ENCODE data around the gene ANGPTL8.
A peak's percentile ranks its signal among the peaks of the same experiment; 100 is the strongest.

The ANGPTL8 gene

DNA sequence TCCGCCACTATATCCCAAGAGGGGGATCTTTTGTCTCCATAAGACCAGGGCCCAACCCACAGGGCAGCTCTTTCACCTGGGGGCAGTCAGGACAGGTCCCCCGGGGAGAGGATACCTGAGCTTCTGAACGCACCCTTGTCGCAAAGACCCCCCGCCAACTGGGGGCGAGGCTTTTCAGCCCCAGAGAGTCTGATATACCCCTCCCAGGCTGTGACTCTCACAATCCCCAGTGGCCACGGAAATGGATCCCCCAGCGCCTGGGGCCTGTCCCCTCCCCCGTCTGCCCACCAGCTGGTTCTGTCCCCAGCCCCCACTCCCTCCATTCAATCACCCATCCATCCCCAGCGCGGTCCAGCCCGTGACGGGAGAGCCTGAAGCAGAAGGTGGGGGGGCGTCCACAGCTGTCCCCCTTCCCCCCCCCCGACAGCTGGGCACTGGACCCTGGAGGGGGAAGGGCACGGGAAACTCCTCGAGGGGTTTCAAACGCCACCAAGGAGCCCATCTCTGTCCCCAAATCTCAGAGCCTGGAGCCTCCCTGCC, 22.1 kb downstream of the ANGPTL8 start:
- DNase-seq = peak in 1 of 51 donors; percentile 8

DNA sequence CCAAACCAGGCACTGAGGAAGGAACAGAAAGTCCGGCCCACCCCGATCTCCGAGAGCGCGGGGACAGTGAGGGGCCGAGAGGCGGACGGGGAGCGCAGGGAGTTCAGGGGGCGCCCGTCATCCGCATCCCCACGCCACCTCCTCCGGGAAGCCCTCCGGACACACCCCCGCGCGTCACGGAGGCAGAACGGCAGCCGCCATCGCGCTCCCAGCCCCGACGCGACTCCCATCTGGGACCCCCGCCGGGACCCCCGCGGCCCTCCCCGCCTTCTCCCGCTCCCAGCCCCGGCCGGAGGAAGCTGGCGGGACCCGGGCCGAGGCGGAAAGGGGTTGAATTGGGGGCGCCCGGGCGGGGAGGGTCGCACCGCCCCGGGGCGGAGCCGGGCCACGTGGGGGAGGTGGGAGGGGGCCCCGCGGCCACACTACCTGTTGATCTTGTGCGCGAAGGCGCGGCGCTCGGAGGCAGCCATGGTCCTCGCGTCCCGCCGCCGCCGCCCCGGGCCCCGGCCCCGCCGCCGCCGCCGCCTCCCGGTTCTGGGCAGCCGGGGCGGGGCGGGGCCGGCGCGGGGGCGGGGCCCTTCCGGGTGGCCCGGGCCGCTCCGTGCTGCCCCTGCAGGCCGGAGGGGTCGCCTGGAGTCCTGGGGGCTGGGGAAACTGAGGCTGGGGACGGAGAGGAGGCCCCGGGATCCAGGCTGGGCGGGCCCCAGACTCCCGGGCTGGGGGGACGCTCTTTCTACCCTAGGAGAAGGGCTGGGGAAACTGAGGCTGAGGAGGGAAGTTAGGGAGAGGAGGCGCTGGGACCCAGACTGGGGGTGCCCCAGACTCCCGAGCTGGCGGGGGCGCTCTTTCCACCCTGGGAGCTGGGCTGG, 22.8 kb downstream of the ANGPTL8 start, which contains the start of gene DOCK6:
DOCK6 (minus strand) TSS at position 554 of the 869 bp plus-strand sequence; CDS start at position 470, 84 bp downstream.
- DNase-seq = peak in 3 of 51 donors; percentile 10 to 32 (median 18)

DNA sequence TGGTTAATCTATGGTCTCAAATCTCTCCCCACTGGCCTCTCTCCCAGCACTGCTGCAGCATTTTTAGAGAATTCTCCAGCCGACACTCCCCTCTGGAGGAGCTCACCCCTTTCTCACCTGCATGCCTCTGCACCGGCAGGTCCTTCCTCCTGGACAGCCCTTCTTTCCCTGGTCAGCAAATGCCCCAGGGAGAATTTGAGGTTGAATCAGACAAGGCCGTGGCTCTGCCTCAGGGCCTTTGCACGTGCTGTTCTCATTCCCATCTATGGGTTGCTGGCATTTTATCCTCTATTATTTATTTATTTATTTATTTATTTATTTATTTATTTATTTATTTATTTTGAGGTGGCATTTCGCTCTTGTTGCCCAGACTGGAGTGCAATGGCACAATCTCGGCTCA, 24.3 kb downstream of the ANGPTL8 start:
- no peak for DNase-seq

DNA sequence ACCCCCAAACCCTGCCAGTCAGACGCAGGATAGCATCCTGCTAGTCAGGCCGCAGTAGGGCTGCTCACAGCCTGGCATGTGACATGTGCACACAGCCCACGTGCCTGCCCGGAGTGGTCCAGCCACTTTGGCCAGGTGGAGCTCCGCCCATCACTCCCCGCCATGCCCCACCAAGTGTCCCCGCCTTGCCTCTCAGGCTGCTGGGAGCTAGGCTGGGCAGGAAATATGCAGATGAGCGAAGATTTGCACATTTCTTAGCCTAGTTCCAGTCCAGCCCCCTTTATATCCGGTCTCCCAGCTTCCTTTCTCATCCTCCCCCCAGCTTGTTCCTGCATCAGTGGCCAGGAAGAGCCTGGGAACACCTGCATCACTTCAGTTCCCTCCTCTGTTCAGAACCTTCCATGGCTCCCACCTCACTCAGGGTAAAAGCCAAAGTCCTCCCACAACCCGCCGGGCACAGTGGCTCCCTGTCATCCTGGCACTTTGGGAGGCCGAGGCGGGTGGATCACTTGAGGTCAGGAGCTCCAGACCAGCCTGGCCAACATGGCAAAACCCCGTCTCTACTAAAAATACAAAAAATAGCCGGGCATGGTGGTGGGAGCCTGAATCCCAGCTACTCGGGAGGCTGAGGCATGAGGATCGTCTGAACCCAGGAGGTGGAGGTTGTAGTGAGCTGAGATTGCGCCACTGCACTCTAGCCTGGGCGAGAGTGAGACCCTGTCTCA, 25.2 kb downstream of the ANGPTL8 start:
- no peak for DNase-seq

DNA sequence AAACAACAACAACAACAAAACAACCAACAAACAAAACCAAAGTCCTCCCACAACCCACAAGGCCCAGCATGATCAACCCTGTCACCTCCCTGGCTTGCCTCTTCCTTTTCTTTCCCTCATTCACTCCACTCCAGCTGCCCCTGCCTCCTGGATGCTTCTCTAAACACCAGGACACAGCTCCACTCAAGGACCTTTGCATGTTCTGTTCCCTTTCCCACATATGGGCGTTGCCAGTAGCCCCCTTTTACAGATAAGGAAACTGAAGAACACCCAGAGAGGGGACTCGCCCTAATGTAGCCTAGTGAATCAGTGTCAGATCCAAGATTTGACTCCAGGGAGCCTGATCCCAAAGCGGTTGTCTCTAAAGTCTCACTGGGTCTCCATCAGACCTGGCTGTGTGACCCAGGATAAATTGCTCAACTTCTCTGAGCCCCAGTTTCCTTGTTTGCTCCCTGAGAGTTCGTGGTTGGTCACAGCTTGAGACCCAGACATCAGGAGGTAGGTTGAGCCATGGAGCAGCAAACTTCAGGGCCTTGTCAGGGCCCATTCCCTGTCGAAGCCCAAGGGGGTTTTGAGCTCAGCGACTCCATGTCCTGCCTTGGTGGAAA, 25.9 kb downstream of the ANGPTL8 start:
- no peak for DNase-seq

DNA sequence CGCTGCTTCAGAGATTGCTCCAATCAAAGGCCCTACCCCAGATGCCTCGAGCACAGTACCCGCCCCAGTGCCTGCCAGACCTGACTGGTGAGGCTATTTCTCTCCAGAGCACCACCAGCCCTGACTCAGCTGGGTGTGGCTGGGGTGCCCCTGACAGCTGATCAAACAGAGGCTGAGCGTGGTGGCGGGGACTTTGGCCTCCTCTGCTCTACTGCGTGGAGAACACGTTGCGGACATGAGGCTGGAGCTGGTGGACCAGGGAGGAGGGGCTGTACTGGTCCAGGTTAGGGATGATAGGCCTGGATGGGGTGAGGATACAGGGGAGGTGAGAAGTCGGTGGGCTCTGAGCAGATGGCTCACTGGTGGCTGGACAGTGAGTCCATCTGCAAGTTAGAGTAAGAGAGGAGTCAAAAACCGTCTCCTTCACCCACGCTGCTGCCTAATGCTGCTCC, 26.4 kb downstream of the ANGPTL8 start:
- no peak for DNase-seq

DNA sequence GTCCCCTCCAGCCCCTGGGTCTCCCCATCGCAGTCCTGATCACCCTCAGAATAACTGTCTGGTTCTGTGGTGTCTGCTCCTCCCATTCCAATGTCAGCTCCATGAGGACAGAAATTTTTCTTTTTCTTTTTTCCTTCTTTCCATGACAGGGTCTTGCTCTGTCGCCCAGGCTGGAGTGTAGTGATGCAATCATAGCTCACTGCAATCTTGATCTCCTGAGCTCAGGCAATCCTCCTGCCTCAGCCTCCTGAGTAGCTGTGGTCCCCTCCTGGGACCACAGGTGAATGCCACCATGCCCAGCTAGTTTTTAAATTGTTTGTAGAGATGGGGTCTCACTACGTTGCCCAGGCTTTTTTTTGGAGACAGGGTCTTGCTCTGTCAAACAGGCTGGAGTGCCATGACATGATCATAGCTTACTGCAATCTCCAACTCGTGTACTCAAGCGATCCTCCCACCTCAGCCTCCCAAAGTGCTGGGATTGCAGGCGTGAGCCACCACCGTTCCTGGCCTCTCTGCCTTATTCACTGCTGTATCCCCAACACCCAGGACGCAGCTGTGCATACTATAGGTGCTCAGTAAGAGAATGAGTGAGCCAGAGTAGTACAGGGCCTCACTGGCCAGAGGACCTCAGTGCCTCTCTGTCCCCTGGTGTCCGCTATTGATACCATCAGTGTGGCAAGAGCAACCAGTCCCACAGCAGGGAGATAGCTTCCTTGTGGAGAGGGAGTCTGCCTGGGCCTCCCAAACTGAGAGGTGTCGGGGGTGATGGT, 28.1 kb downstream of the ANGPTL8 start:
- DNase-seq = no peak

DNA sequence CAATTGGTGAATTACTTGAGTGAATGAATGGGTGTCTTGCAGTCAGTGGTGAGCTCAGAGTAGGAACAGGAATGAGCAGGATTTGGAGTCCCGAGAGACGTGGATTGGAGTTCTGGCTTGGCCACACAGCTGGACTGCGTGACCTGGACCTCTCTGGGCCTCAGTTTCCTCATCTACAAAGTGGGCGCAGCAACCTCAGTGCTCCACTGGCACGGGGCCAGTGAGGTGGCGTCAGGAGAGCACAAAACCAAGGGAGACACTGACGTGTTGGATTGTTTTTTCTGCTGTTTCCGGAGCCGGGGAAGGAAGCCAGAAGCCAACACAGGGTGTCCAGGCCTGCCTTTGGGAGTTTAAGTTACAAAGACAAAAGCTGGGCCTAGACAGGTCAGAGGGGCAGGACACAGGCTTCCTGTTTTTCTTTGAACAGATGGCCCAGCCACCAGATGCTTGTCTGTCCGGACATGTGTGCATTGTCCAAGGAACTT, 29.4 kb downstream of the ANGPTL8 start:
- peak in 3 of 51 donors; percentile 5 to 12 (median 10) for DNase-seq

DNA sequence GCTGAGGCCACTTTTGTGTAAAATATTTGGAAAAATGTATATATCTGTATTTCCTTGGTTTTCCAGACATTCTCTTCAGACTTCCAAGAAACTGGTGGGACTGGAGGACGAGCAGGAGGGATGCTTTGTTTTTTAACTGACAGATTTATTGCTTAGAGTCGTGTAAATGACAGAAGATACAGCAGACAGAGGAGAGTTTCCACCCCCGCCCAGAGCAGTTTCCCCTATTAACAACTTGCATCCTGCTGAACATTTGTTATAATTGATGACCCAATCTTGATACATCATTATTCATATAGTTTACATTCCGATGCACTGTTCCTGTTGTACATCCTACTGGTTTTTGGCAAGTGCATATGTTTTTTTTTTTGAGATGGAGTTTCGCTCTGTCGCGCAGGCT, 30.0 kb downstream of the ANGPTL8 start:
- no peak for DNase-seq

DNA sequence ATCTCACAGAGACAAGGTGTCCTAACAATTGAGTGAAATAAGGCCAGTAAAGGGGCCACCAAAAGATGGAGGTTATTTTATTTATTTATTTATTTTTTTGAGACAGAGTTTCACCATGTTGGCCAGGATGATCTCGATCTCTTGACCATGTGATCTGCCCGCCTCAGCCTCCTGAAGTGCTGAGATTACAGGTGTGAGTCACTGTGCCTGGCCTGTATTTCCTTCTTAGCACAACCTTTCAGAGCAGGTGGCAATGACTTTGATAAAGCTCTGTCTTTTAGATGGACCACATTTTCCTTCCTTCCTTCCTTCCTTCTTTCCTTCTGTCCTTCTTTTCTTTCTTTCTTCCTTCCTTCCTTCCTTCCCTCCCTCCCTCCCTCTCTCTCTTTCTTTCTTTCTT, 33.9 kb downstream of the ANGPTL8 start:
- no peak for DNase-seq

DNA sequence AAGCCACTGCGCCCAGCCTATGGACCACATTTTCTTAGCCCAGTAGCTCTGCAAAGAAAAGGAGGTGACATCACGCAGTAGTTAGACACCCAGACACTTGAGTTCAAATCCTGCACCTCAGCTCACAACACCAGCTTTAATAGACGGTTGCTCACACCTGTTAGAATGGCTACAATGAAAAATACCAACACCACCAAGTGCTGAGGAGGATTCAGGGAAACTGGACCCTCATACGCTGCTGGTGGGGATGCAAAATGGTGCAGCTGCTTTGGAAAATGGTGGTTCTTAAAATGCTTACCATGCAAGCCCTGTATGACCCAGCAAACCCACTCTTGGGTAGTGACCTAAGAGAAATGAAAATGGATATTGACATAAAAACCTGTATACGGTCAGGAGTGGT, 34.6 kb downstream of the ANGPTL8 start:
- no peak for DNase-seq

DNA sequence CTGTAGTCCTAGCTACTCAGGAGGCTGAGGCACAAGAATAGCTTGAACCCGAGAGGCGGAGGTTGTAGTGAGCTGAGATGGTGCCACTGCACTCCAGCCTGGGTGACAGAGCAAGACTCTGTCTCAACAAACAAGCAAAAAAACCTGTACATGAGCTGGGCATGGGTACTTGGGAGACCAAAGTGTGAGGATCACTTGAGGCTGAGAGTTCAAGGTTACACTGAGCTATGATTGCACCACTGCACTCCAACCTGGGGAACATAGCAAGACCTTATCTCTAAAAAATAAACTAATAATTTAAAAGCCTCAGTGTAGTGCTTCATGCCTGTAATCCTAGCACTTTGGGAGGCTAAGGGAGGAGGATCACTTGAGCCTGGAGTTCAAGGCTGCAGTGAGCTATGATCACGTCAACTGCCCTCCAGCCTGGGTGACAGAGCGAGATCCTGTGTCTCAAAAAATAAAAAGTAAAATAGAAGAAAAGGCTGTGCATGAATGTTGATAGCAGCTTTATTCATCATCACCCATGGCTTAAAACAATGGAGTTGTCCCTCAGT, 35.2 kb downstream of the ANGPTL8 start:
- no peak for DNase-seq

DNA sequence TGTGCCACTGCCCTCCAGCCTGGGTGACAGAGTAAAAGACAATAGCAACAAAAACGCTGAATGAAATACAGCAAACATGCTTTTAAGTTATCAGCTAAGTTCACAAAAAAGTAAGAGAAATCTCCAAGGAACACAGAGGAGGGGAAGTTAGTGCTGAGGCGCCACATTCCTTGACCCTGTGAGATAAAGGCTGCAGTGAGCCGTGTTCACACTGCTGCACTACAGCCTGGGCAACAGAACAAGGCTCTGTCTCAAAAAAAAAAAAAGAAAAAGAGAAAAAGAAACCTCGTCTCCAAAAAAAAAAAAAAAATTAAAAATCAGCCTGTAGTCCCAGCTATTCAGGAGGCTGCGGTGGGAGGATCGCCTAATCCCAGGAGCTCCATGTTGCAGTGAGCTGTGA, 39.3 kb downstream of the ANGPTL8 start:
- DNase-seq = no peak

DNA sequence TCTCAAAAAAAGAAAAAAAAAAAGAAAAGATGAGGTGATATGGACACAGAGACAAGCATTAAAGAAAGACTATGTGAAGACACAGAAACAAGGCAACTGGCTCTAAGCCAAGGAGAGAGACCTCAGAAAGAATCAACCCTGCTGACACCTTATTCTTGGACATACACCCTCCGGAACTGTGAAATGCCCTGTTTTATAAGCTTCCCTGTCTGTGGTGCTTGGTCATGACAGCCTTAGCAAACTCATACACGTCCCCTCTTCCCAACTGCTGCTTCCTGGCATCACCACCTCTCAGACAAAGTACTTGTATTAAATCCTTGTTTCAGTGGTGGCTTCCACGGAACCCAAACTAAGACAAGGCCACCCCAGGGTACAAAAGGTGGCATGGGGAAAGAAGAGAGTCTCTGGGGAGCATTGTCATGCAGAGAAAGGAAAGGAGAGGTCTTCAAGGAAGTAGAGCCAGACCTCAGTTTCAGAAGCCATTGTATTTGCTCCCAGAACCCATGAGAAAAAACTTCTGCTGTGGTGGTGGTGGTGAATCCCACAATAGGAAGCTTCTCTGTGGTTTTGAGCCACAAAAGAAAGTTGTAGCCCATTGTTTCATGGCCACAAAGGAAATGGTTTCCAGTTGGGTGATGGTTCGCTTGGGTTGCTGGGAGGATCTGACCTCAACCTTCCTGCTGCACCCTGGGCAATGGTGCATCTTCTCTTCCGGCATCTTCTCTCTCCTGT, 40.3 kb downstream of the ANGPTL8 start:
- DNase-seq = peak in 1 of 51 donors; percentile 7

DNA sequence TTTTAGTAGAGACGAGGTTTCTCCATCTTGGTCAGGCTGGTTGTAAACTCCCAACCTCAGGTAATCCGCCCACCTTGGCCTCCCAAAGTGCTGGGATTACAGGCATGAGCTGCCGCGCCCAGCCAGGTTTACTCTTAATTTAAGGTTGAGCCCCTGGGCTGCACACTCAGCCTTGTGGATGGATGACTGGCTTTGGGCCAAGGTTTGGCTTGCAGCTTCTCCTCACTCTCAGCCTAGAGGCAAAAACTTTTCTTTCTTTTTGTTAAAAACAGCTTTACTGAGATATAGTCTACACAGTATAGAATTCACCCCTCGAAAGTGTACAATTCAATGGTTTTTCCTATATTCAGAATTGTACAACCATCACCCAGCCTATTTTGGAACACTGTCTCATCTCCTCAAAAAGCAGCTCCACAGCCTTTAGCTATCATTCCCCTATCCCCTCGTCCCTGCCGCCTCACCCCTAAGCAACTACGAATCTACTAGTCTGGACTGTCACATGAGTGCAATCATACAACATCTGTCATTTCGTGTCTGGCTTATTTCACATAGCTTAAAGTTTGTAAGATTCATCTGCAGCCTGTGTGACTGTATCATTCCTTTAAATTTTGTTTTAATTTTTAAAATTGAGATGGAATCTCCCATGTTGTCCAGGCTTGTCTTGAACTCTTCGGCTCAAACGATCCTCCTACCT, 42.1 kb downstream of the ANGPTL8 start:
- DNase-seq = no peak

DNA sequence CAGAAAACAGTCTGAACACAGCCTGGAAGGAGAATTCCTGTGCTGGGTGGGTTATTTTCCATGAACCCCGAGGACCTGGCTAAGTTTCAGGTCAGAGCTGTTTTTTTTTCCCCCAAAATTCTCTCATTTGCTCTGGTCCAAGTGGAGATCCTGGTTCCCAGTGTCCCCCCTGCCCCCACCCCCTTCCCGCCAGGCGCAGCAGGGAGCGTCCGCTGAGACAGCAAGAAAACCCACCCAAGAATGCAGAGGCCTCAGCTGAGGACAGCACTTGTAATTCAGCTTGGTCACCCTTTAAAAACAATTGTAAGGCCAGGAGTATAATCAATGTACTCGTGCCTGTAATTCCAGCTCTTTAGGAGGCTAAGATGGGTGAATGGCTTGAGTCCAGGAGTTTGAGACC, 45.1 kb downstream of the ANGPTL8 start:
- no peak for DNase-seq

DNA sequence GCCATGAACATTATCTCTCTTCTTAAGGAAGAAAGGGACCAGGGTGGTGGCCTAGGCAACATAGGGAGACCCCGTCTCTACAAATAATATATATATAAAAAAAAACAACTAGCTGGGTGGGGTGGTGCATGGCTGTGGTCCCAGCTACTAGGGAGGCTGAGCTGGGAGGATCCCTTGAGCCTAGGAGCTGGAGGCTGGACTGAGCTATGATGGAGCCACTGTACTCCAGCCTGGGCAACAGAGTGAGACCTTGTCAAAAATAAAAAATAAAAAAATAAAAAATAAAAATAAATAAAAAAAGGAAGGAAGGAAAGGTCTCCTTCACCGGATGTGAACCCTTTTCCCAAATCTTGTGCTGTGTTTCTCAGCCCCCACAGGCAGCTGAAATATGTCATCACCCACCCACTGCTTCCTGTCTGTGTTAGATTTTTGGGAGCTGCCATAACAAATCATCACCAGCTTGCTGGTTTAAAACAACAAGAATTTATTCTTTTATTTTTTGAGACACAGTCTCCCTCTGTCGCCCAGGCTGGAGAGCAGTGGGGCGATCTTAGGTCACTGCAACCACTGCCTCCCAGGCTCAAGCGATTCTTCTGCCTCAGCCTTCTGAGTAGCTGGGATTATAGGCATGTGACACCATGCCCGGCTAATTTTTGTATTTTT, 47.0 kb downstream of the ANGPTL8 start:
- DNase-seq = no peak

DNA sequence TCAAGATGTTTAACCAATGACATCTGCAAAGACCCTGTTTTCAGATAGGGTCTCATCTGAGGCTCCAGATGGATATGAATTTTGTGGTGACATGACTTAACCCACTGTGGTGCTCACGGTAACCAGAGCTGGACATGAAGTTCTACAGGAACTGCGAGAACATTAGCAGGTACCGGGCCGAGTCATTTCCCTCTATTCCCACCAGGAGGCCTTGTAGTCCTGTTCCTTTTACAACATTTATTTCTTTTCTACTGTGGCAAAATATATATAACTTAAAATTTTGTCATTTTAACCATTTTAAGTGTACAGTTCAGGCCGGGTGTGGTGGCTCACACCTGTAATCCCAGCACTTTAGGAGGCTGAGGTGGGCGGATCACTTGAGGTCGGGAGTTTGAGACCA, 48.9 kb downstream of the ANGPTL8 start:
- no peak for DNase-seq

DNA sequence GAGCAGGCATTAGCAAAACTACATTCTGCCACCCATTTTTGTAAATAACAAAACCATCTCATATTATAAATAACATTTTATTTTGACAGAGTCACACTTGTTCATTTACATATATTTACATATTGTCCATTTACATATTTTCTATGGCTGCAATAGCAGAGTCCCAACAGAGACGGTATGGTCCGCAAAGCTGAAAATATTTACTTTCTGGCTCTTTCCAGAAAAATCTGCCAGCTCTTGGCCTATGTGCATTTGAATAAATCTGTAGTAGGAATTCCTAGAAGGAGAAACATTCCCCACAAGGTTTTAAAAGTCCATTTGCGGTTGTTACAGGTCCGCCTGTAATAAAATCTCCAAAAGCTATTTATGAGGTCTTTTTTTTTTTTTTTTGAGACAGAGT, 50.8 kb downstream of the ANGPTL8 start:
- no peak for DNase-seq
